Lung (tissue), 12 donors: ENCODE measurements around the gene PCDH19. TPM values are rescaled to one million over a fixed set of nuclear protein-coding genes. Genes with fewer than 3 reads are reported as not detected.
"Not testable (repeated sequence)": the region's sequence is repeated elsewhere in the genome, so short reads cannot be mapped to it uniquely, and the experiment has no call there.

ENCODE experiments used
- ATAC-seq: fragments of 200-7000 bp; cut with Tn5 transposase; one replicate; pipeline ENCODE4 v1.9.1; 2020; ENCODE audit warnings: moderate number of reproducible peaks; ENCODE audit not compliant: insufficient read depth, low FRiP score
- DNase-seq, 3 donors: peaks; one replicate each; pipeline ENCODE4 v3.0.0-alpha.2; 2013 to 2017
- H3K27ac ChIP-seq, 2 donors: one replicate each; pipeline ENCODE4 v1.5.1; 2013; ENCODE audit warnings: mild to moderate bottlenecking in 2 of 2, moderate library complexity in 2 of 2, control low read depth in 1 of 2, inconsistent platforms in 1 of 2, low read depth in 1 of 2, low read length in 1 of 2
- H3K27me3 ChIP-seq, 3 donors: one replicate each; pipeline ENCODE4 v1.5.1; 2013; ENCODE audit warnings: low read length in 2 of 3; ENCODE audit not compliant: control insufficient read depth in 3 of 3, insufficient read depth in 3 of 3
- H3K36me3 ChIP-seq, 4 donors: one replicate each; pipeline ENCODE4 v1.5.1; 2013; ENCODE audit warnings: low read length in 4 of 4, mild to moderate bottlenecking in 1 of 4, moderate library complexity in 1 of 4; ENCODE audit not compliant: control insufficient read depth in 4 of 4, insufficient read depth in 4 of 4
- H3K4me1 ChIP-seq, 5 donors: one replicate each; pipeline ENCODE4 v1.5.1; 2013; ENCODE audit warnings: low read length in 5 of 5, mild to moderate bottlenecking in 2 of 5, moderate library complexity in 1 of 5; ENCODE audit not compliant: control insufficient read depth in 5 of 5, insufficient read depth in 5 of 5
- H3K4me3 ChIP-seq: one replicate; pipeline ENCODE4 v1.5.1; 2013; ENCODE audit warnings: mild to moderate bottlenecking, control low read depth, moderate library complexity
- H3K9ac ChIP-seq, 2 donors: one replicate each; pipeline ENCODE4 v1.5.1; 2013; ENCODE audit warnings: low read length in 2 of 2, control low read depth in 1 of 2; ENCODE audit not compliant: insufficient read depth in 1 of 2
- H3K9me3 ChIP-seq, 4 donors: one replicate each; pipeline ENCODE4 v1.5.1; 2013; ENCODE audit warnings: low read length in 3 of 4, mild to moderate bottlenecking in 1 of 4, moderate library complexity in 1 of 4; ENCODE audit not compliant: control insufficient read depth in 4 of 4, insufficient read depth in 3 of 4
- WGBS, 2 donors: extraction: QIAGEN DNeasy Blood & Tissue Kit; methylation state at CpG; one replicate each; pipeline ENCODE4 v1.1.7; 2013; 5-methylcytosine and 5-hydroxymethylcytosine counted together
- polyA plus RNA-seq, 2 donors: library from polyadenylated mRNA; stranded (reverse); fragments of 200-250 nt; gene quantifications; one replicate each; pipeline ENCODE4 v1.2.1, GENCODE V29; 2013
- total RNA-seq, 2 donors: library from RNA; depleted of rRNA in 1 of 2; stranded (reverse); fragments of >200 nt in 1 of 2; gene quantifications; one replicate each; pipeline ENCODE4 v1.2.1, GENCODE V29; 2014 to 2021
- TF ChIP-seq, protein P1 (sequence below): IDR thresholded peaks from 2 replicates; pipeline ENCODE4 v1.5.1; 2012; ENCODE audit warnings: mild to moderate bottlenecking; ENCODE audit errors: control extremely low read depth, extremely low read depth
- donor health status: control.
- donor health status: control.
- donor health status: Bipolar disorder and iron deficiency.
- donor health status: healthy.
- donor health status: DM: yes; HTN: yes; CAD: no.

PCDH19 gene
- total and polyA plus RNA-seq, 4 donors: 0.01 to 0.97 (median 0.19) TPM

DNA sequence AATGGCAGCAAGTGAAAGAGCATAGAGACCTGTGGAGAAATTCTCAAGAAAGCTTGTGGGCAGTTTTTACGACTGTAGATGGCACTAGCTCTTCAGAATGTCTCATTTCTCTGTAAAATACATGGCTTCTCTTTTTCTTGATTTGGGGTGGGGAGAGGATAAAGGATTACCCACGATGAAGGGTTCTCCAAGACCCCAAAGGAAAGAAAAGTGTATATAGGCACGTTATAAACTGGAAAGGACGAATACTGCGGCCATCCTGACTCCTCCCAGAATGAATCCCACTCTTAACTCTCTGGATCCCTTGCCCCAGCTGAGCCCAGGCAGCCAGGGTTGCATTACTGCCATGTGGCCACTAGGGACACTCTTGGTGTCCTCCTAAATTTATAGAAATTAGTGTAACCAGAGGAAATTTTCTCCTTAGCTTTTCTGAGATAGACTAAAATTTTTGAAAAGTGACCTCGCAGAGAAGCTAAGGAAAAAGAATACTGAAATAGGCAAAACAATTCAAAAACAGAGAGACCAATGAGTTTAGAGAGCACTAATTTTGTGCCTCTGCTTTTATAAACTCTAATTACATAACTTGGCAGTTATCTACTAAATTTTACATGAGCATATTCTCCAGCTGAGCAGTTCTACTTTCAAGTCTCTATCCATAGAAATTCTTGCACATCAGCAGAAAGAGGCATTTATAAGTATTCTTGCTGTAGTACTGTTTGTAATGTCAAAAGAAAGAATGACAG, 37.8 kb upstream of the PCDH19 start:
- Histone ChIP-seq H3K9ac (no peak overlapping the region), H3K27me3 (peaks cover 0 to 8% (median 5%) of the 10 kb centered on the region in 3 donors), H3K4me1 (peaks cover 0 to 10% (median 0%) of the 10 kb centered on the region in 5 donors), H3K27ac (no peak overlapping the region), H3K9me3 (no peaks in the 10 kb centered on the region), H3K36me3 (no peaks in the 10 kb centered on the region), H3K4me3 (no peak overlapping the region)
- TF ChIP-seq, protein P1, sequence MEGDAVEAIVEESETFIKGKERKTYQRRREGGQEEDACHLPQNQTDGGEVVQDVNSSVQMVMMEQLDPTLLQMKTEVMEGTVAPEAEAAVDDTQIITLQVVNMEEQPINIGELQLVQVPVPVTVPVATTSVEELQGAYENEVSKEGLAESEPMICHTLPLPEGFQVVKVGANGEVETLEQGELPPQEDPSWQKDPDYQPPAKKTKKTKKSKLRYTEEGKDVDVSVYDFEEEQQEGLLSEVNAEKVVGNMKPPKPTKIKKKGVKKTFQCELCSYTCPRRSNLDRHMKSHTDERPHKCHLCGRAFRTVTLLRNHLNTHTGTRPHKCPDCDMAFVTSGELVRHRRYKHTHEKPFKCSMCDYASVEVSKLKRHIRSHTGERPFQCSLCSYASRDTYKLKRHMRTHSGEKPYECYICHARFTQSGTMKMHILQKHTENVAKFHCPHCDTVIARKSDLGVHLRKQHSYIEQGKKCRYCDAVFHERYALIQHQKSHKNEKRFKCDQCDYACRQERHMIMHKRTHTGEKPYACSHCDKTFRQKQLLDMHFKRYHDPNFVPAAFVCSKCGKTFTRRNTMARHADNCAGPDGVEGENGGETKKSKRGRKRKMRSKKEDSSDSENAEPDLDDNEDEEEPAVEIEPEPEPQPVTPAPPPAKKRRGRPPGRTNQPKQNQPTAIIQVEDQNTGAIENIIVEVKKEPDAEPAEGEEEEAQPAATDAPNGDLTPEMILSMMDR: peak; percentile 41
- no peak for ATAC-seq
- WGBS, 2 donors: 1 to 4% methylated on average over 6 of the region's 6 CpGs
- DNase-seq: peak; percentile 53 to 61 (median 59)

DNA sequence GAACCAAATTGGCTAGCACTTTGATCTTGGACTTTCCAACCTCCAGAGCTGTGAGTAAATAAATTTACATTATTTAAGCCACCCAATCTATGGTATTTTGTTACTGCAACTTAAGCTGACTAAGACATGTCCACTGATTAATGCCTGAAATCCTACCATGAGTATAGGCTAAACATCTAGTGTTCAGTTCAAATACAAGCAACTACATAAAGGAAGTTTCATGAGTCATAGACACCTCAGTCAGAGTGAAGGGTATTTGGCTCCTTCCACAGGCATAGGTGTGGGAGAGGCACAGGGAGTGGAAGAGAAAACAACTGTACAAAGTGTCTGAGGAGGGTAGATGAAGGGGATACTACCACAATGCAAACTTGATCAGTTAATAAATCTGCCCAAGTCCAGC, 35.5 kb upstream of the PCDH19 start:
- ATAC-seq (no peak), DNase-seq (no peak)
- Histone ChIP-seq H3K27ac (no peak overlapping the region), H3K4me3 (no peak overlapping the region), H3K9me3 (no peaks in the 10 kb centered on the region), H3K4me1 (peaks cover 0 to 9% (median 0%) of the 10 kb centered on the region in 5 donors), H3K27me3 (peaks cover 0 to 14% (median 10%) of the 10 kb centered on the region in 3 donors), H3K9ac (no peak overlapping the region), H3K36me3 (no peaks in the 10 kb centered on the region)
- TF ChIP-seq, protein P1: no peak

DNA sequence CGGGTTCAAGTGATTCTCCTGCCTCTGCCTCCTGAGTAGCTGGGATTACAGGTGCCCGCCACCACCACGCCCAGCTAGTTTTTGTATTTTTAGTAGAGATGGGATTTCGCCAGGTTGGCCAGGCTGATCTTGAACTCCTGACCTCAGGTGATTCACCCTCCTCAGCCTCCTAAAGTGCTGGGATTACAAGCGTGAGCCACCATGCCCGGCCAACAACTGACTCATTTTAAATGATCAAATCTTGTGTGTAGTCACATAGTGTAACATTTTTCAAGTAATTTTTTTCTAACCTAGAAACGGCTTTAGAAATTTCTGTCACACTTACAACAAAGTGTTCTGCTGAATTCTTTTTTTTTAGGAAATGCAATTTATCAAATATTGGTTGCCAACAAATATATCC, 31.2 kb upstream of the PCDH19 start:
- WGBS, 2 donors: 82 to 94% methylated on average over 6 to 7 of the region's 7 CpGs
- peaks cover 0 to 14% (median 12%) of the 10 kb centered on the region in 3 donors for H3K27me3 ChIP-seq
- not testable (repeated sequence) for H3K27ac ChIP-seq, DNase-seq, ATAC-seq, H3K9me3 ChIP-seq, H3K4me3 ChIP-seq, H3K9ac ChIP-seq, H3K36me3 ChIP-seq, H3K4me1 ChIP-seq

DNA sequence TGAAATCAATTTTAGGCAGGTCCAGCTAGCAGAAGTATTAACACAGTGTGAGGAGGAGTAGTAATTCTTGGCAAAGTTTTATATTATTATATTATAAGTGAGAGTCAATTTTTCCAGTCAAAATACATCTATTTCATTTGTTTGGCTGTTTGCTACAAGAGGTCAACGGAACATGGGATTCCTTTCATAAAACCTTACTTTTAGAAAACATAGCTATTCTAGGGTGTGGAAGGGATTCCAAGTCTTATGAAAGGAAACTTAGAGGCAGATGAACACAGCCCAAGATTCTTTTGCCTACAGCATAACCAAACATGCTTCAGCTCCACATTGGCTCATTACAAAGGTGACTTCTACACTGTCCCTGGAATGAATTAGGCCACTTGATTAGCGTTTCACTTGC, 29.9 kb upstream of the PCDH19 start:
- ATAC-seq (no peak), DNase-seq (no peak)
- no peaks in the 10 kb centered on the region for H3K9me3 ChIP-seq
- no peak overlapping the region for H3K4me3 ChIP-seq
- peaks cover 0 to 14% (median 7%) of the 10 kb centered on the region in 3 donors for H3K27me3 ChIP-seq
- WGBS, 2 donors: 62 to 94% methylated on average over 2 of the region's 2 CpGs
- TF ChIP-seq, protein P1: no peak
- H3K9ac ChIP-seq: no peak overlapping the region
- H3K36me3 ChIP-seq: no peaks in the 10 kb centered on the region
- H3K27ac ChIP-seq: no peak overlapping the region
- no peaks in the 10 kb centered on the region for H3K4me1 ChIP-seq
